NCI-H2107 treated with DMSO at 0.1 percent for 48 hours (cell line): ENCODE measurements around the gene ZNF736.
A peak's percentile ranks its signal among the peaks of the same experiment; 100 is the strongest.
"Not testable (repeated sequence)": the region's sequence is repeated elsewhere in the genome, so short reads cannot be mapped to it uniquely, and the experiment has no call there.

Source experiments
- DNase-seq: peaks from one replicate; lab custom pipeline; 2025; ENCODE audit not compliant: unreplicated experiment; lab: John Stamatoyannopoulos, UW

ZNF736 gene

GRCh38 chr7:64313740-64314491 is at the start of gene ZNF736:
Gene ZNF736 (plus strand): TSS chr7:64313961. CDS start chr7:64314151, 190 bp downstream.
- DNase-seq, result peak; percentile 96

DNA sequence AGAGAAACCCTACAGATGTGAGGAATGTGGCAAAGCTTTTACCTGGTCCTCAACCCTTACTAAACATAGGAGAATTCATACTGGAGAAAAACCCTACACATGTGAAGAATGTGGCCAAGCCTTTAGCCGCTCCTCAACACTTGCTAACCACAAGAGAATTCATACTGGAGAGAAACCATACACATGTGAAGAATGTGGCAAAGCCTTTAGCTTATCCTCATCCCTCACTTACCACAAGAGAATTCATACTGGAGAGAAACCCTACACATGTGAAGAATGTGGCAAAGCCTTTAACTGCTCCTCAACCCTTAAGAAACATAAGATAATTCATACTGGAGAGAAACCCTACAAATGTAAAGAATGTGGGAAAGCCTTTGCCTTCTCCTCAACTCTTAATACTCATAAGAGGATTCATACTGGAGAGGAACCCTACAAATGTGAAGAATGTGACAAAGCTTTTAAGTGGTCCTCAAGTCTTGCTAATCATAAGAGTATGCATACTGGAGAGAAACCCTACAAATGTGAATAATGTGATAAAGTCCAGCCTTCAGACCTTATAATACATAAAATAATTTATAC is 47.3 kb upstream of the ZNF736 start:
- DNase-seq, result no peak

DNA sequence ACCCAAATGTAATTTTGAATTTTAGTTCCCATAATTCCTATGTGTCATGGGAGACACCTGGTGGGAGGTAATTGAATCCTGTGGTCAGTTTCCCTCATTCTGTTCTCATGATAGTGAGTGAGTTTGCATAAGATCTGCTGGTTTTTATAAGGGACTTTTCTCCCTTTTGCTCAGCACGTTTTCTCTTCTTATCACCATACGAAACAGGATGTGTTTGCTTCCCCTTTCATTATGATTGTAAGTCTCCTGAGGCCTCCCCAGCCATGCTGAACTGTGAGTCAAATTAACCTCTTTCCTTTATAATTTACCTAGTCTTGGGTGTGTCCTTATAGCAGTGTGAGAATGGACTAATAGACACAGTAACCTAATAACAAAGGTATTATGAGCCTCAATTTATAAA is 36.1 kb upstream of the ZNF736 start:
- DNase-seq, result no peak

- DNase-seq, result no peak
Measured at GRCh38 chr7:64294701-64295420, 18.9 kb upstream of the ZNF736 start.

DNA sequence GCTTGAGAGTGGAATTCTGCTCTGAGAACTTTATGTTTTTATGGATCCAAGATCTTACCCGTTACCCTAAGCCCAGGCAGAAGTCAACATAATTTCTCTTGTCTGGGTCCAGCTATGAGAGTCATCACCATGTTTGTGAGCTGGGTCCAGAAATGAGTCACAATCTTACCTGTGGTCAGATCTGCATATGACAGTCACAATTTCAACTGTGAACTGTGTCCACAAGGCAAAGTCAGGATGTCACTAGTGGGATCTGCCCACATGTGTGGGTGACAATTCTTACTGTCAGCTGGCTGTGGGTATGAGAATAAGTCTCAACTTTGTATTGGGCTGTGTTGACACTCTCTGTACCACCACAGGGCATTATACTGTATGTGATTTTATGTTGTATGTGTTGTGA is 16.3 kb upstream of the ZNF736 start:
- DNase-seq, result not testable (repeated sequence)

GRCh38 chr7:64300641-64301405 is 12.9 kb upstream of the ZNF736 start:
- DNase-seq, result no peak

GRCh38 chr7:64307254-64308015 is 6.3 kb upstream of the ZNF736 start:
- DNase-seq, result peak; percentile 96

DNA sequence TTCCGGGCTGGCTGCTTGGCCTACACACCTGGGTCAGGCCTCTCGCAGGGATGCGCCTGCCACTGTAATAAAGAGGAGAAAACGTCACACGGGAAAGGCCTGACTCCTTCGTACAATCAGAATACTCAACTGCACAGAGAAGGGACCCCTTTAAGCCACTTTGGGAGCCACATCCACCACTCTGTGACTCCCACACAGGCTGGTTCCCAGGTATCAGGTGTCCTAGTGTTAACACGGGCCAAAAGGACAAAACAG is 5.8 kb upstream of the ZNF736 start:
- DNase-seq, result no peak

DNA sequence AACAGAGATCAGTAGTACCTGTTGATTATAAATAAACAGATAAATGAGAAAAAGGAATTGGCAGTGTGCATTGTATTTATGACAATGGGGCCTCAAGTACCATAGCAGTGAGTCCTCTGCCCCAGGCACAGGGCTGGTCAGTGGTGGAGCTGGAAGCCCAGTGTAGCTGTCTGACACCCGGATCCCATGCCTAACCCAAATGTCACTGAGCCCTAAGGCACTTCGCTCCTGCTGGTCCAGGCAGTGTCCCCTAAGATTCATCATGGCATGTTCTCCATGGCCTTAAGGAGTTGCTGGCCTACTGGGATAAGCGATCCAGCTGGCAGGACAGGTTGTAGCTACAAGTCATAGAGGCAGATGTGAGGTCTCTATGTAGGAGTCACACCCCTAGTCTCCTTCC is 3.3 kb upstream of the ZNF736 start:
- no peak for DNase-seq

DNA sequence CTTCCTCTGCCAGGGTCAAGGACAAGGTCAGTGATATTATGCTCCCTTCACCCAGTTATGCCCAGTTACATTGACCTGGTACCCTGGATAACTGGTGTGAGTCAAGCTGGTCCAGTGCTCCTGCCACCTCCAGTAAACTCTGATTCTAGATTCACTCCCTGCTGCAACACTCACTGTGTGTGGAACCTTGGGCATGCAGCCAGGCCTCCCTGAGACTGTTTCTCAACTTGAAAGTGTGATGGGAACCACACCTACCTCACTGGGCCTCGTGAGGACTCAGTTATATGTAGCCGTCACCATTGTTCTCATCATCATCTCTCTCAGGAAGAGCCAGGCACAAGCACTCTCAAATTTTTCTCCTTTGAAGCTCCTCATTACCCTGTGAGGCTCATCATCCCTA is 935 bp upstream of the ZNF736 start:
- no peak for DNase-seq

DNA sequence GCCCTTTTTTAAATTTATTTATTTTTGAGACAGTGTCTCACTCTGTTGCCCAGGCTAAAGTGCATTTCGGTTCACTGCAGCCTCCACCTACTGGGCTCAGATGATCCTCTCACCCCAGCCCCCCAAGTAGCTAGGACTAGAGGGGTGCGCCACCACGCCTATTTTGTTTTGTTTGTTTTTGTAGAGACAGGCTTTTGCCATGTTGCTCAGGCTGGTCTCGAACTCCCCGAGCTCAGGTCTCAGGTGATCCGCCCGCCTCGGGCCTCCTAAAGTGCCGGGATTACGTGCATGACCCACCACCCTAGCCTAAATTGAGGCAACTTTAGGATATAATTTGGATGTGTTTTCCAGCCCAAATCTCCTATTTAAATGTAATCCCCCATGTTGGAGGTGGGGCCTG is 805 bp downstream of the ZNF736 start:
- no peak for DNase-seq

GRCh38 chr7:64316031-64316742 is 2.4 kb downstream of the ZNF736 start:
- not testable (repeated sequence) for DNase-seq

DNA sequence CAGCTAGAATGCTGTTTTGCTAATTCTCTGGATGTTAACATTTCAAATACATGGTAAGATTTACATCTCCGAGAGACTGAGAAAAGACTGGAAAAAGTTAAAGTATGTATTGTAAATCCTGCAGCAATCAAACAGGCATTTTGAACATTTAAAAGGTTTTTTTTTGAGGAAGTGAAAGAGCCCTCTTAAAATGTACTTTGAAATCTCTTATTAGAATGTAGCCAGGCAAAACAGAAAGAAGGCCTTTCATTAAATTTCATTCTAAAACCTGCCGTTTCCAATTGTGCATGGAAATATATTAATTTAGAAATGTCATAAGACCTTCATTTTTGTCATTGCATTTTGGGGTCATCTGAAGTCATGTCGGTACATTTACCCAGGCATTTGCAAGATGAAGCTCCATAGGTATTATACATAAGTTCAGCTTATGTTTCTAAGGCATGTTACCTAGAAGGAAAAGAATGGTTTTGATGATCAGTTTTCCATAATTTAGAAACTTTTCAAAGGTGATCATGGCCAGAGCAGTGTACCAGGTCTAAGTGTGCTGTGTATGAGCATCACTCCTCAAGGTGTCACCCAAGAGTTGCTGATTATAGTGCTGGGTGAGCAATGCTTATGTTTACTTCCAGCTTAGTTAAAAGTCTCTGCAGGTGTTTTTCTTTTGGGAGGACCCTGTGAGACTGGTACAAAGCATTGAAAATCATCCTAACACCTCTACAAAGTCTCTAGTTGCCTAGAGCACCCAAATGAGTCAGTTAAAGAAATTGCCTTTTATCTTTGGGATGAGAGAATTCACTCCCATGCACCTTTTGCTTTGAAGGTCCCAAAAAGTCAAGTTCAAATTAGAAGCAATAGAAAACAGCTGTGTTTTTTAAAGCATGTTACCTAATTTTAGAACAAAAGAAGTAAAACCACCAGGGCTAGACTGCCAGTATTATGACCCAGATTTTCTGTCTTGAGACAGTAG is 7.1 kb downstream of the ZNF736 start:
- no peak for DNase-seq

DNA sequence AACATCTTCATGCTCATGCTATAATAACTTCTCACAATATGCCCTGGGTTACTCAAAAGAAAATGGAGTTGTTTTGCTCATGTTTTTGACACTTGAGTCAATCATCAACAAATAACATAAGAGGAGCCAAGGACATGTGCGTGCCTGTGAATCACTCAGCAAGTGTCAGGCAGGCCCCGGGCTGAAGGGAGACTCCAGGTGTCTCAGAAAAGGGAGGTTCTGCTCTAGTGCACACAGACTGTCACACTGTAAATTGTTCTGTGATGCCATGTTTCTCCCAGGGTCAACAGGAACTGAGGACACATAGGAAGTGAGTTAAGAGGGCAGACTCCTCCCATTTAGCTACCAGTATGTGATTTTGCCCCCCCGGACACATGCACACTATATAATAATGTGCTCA is 10.4 kb downstream of the ZNF736 start:
- not testable (repeated sequence) for DNase-seq

- not testable (repeated sequence) for DNase-seq
Measured at GRCh38 chr7:64348713-64349210, 35.0 kb downstream of the ZNF736 start.

- no peak for DNase-seq
Measured at GRCh38 chr7:64359543-64359942, 45.8 kb downstream of the ZNF736 start.

DNA sequence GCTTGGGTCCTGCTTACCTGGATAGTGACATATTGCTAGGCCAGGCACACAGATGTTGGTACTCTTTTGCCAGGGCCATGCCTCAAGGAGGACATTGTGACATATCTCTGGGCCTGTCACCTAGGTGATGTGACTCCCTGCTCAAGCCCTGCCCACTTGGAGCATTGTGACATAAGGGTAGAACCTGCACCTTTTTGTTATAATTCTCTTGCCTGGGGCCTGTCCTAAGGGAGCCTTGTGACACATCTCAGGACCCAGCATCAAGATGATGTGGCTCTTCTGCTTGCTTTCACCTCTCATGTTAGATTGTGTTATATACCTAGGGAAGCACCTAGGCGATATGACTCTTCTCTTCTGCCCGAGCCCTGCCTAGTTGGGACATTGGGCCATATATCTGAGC is 57.4 kb downstream of the ZNF736 start:
- no peak for DNase-seq

DNA sequence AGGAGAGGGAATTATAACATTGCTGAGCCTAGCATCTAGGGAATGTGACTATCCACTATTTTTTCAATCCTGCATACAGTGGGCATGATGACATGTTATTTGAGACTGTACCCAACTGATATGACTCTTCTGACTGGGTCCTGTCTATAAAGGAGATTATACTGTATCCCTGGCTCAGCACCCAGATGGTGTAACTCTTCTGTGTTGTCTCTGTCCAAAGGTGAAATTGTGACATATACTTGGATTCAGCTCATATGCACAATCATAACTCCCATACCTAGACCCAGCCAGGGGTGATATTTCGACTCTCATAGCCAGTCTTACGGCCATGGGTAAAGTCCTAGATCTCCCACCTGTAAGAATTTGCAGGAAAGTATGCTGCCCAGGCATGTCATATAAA is 59.3 kb downstream of the ZNF736 start:
- no peak for DNase-seq

DNA sequence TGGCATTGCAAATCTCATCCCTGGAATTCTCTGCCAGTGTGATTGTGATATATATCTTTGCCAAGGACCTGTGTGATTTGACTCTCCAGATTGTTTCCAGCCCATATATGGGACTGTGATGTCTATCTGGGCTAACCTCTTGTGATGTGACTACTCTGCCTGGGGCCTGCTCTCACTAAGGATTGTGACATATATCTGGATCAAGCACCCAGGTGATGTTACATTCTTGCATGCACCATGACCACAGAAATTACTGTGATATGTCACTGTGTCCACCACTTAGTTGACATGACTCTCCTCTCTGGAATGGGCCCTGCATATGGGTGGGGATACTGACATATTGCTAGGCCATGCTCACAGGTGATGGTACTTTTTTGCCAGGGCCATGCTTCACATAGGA is 86.6 kb downstream of the ZNF736 start:
- no peak for DNase-seq
